ENCODE measurements around the gene ARL15.

The ARL15 gene

DNA sequence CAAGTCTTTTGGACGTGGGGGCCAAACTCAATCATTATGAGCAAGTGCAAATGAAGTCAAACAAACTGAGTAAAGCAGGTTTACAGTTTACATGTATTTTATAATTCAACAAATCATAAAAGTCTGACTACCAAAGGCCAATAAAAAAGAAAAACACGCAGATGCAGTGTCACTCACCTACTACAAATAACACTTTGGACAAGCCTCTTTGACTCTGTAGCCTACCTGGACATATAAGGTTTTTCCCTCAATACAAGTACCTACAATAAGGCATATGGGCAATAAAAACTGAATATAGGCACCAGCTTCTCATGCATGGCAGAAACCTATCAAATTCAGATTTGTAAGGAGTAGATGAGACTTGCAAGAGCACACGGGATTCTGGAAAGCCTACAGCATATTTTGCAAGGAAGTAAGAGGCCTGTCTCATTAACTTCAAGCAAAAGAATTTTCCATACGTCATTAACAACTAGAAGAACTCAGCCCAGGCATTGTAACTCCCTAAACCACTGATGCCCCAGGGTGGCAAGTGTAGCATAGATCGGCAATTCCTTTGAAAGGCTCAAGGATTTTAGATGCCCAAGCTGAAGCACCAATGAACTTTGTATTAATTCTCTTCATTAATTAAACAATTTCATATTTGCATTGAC, 21.7 kb downstream of the ARL15 start:
- in situ Hi-C loops (cut with MboI; ENCODE audit: low sequenced_read_pairs): no loop called here

DNA sequence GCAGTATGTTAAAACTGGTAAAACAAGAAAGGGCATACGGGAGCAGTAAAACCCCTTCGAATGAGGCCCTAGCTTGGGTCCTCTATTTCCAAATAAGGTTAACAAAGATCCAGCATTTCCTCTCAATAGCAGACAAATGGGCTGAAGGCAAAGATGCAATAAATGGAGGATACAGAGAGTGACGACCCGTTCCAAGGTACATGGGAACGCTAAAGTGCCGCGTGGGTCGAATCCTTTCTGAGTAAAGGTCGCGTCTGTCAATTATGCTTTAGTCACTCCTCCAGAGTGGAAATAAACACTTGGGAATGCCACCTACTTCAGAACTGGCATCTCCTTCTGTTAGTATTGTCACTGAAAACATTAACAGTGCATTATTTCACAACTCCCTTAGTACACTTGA, 24.7 kb downstream of the ARL15 start:
- in situ Hi-C loops (cut with MboI; ENCODE audit: low sequenced_read_pairs): no loop called here

DNA sequence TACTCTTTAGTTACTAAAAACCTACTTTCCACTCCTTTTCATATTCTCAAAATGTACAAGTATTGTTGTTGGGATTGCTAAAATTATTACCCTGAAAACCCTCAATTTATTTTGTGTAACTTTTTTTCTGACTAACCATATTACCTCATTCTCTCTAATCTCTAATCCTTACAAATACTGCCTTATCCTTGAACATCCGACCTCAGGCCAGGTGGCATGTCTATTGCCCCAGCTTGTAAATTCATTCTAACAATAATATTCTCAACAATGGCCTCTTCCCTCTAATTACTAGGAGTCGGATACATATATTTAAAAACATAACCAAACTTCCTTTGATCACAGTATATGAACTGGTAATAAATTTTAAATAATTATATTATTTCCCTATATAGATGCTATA, 25.8 kb downstream of the ARL15 start:
- in situ Hi-C loops (cut with MboI; ENCODE audit: low sequenced_read_pairs): no loop called here

- in situ Hi-C loops (cut with MboI; ENCODE audit: low sequenced_read_pairs): no loop called here
These were observed 27.5 kb downstream of the ARL15 start for GRCh38 chr5:54282876-54283275.

- in situ Hi-C loops (cut with MboI; ENCODE audit: low sequenced_read_pairs): no loop called here
These were observed 28.2 kb downstream of the ARL15 start for GRCh38 chr5:54281960-54282692.

- in situ Hi-C loops (cut with MboI; ENCODE audit: low sequenced_read_pairs): no loop called here
These were observed 30.4 kb downstream of the ARL15 start for GRCh38 chr5:54279960-54280359.

DNA sequence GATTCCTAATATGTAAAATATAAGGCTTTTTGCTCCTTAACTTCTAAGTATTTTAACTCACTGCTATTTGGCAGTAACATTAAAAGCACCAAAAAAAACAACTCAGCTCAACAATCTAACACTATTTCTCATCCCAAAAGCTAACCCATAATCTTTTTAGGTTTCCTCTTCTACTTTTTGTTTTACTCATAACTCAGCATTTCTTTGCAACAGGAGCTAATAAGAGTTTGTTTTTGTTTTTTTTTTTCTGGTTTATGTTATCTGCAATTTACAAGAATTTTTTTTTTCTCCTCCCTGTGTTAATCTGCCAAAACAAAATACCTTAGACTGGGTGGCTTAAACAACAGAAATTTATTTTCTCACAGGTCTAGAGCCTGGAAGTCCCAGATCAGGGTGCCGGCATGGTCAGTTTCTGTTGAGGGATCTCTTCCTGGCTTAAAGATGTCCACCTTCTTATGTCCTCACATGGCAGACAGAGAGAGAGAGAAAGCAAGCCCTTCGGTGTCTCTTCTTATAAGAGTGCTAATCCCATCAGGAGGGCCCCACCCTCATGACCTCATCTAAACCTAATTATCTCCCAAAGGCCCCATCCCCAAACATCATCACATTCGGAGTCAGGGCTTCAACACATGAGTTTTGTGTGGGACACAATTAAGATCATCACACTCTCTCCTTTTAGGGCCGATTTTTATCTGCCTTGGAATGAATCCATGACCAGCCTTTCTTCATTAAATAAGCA, 31.2 kb downstream of the ARL15 start:
- in situ Hi-C loops (cut with MboI; ENCODE audit: low sequenced_read_pairs): no loop called here

GRCh38 chr5:54278036-54278830, 32.1 kb downstream of the ARL15 start:
- in situ Hi-C loops (cut with MboI; ENCODE audit: low sequenced_read_pairs): no loop called here

DNA sequence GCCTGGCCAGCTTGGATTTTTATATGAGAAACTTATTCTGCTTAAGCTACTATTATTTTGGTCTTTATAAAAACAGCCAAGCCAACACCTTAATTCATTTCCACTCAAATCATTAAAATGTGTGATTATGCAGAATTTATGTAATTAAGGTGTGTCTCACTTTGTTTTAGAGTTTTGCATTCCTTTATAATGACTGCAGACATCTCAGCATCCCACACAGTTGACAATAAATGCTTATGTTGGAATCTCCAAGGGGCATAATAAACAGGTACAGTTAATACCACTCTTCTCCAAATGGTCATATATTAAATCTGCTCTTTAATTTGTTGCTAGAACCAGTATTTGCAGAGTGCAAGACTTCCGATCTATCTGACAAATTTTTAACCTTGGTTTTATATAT, 34.3 kb downstream of the ARL15 start:
- in situ Hi-C loops (cut with MboI; ENCODE audit: low sequenced_read_pairs): no loop called here

GRCh38 chr5:54275361-54275760, 35.0 kb downstream of the ARL15 start:
- in situ Hi-C loops (cut with MboI; ENCODE audit: low sequenced_read_pairs): no loop called here

DNA sequence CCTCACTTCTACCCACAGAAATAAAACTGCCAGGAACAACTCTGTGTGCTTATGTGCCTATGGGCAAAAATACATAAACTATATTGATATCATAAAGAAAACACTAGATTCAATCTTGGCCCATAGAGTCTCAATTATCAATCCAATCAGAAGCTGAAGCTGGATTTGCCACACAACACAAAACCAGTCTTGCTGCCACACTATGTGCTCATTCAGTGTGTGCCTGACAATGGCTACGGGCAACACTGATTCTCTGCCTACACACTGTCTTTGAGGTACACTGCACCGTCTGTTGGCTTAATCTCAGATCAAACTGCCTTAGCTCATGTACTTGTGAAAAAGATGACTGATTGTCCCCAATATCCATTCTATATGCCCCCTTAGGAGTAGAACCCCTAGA, 35.4 kb downstream of the ARL15 start:
- in situ Hi-C loops (cut with MboI; ENCODE audit: low sequenced_read_pairs): no loop called here

DNA sequence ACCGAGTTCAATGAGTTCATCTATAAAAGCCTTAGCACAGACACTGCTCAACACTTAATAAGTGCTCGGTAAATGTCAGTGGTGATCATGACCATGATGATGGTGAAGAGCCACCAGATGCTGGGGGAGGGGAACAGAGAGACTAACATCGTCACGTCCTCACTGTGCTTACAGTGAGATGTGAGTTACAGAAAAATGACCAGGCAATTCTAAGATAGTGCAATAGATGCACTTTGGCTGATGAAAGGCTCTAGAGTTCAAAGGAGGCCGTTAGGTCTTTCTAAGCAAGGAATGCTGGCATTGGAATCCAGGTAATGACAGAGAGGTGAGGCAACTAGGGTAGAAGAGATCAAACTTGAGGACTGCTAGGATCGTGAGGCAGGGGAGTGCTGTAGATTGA, 36.7 kb downstream of the ARL15 start:
- in situ Hi-C loops (cut with MboI; ENCODE audit: low sequenced_read_pairs): no loop called here

DNA sequence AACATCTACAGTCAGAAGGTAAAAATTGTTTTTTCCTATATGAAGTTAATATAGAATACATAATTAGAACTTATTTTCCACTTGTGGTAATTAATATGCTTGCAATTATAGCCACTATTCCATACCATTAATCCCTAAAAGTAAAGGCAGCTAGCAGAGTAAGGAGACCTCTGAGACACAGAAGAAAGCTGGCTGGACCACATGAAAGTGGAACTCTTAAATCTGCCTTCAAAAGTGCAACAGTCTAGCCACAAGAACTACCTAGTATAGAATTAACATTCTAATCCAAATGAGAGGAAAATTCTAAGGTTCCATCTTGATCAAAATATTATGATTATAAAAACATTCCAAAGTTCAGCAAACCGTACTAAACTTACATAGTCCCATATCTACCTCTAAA, 37.6 kb downstream of the ARL15 start:
- in situ Hi-C loops (cut with MboI; ENCODE audit: low sequenced_read_pairs): no loop called here

DNA sequence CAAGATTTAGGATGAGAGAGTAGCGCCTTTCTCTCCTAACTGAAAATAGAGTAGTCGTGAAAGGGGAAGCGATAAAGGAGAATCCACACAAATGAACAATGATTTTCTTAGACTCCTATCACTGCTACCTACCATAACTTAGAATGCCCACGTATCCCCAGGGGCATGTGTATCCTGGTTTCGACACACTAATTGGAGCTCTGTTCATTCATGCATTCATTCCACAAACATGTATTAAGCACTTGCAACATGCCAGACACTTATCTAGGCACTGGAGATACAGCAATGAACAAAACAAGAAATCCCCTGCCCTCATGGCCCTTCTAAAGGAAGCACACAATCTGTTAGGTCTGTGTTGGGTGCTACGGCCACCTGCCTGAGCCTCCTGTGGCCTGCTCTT, 40.0 kb downstream of the ARL15 start:
- in situ Hi-C loops (cut with MboI; ENCODE audit: low sequenced_read_pairs): no loop called here

GRCh38 chr5:54264574-54264973, 45.8 kb downstream of the ARL15 start:
- in situ Hi-C loops (cut with MboI; ENCODE audit: low sequenced_read_pairs): no loop called here

GRCh38 chr5:54263447-54263846, 46.9 kb downstream of the ARL15 start:
- in situ Hi-C loops (cut with MboI; ENCODE audit: low sequenced_read_pairs): no loop called here

- in situ Hi-C loops (cut with MboI; ENCODE audit: low sequenced_read_pairs): no loop called here
These were observed 48.8 kb downstream of the ARL15 start for GRCh38 chr5:54261596-54261995.

DNA sequence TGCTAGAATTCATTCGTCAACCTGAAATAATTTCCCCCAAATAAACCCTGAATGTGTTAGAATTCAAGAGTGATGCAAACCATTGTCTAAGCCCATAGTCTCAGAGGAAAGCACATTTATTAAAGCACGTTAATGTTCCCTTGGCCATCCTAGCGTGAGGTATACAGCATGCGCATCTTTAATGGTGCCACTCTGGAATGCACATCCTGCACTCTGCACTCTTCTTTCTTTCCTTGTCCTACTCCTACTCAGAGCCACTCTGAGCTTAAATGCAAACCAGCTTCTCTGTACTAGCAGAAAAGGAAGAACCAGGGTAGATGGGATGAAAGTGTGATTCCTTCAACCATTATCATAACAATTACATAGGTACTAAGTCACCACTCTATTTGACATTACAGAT, 50.4 kb downstream of the ARL15 start:
- in situ Hi-C loops (cut with MboI; ENCODE audit: low sequenced_read_pairs): no loop called here

GRCh38 chr5:54259090-54259489, 51.3 kb downstream of the ARL15 start:
- in situ Hi-C loops (cut with MboI; ENCODE audit: low sequenced_read_pairs): no loop called here

DNA sequence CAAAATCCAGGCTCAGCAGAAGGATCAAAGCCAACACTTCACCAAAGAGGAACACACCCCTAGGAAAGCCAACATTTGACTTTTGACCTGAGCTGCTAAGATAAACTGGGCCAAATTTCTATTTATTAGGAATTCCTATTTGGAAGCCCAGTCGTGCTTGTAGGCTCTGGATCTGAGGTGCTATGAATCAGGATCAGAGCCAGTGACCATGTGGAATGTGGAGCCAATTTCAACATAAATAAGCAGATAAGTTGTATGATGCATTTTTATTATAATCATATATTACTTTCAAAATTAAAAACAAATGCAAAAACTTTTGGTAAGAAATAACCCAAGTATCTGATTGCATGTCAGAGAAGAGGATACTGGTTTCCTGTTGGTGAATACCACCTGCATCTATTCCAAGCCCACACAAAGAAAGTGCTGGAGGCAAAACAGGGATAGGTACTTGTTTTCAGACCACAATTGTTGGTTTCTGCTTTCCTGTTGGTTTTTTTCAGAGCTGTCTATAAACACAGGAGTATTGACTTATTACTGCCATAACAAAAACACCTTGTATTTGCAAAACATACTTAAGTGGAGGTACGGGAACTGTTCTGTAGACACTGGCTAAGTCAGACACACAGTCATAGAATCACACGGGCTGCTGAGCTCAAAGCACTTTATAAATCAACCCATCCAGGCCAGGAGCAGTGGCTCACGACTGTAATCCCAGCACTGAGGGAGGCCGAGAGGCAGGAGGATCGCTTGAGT, 52.8 kb downstream of the ARL15 start:
- in situ Hi-C loops (cut with MboI; ENCODE audit: low sequenced_read_pairs): no loop called here

Measured in hTERT RPE-1 (cell line).